GM12873 (cell line): ENCODE data around the gene GARIN5A.

Experiments
- TF ChIP-seq, protein P1 (sequence below): IDR thresholded peaks from 2 replicates; pipeline ENCODE4 v1.5.1; 2012; ENCODE audit warnings: low read depth, mild to moderate bottlenecking, moderate library complexity, low read length, control low read depth; ENCODE audit not compliant: insufficient read depth; ENCODE audit errors: missing control alignments

The GARIN5A gene

DNA sequence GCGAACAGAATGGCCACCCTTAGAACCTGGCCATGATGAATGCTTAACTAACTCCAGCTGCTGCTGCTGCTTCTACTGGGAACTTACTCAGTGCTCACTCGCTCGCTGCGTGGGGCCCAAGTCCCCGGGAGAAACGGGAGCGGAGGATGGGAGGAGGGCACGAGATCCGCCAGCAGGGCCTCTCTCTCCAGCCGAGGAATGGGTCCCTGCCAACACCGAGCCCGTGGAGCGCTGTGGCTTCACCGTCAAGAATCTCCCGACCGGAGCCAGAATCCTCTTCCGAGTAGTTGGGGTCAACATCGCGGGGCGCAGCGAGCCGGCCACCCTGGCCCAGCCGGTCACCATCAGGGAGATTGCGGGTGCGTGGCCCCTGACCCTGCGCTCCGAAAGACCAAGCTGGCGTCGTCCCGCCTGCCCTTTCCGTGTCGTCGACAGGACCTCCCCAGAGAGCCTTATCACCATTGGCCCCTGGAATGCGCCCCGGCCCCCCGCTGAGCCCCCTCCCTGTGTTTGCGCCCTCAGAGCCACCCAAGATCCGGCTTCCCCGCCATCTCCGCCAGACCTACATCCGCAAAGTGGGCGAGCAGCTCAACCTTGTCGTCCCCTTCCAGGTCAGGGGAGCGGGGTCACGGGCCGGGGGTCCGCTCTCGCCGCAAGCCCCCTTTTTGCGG, 18.1 kb downstream of the GARIN5A start:
- TF ChIP-seq, protein P1, sequence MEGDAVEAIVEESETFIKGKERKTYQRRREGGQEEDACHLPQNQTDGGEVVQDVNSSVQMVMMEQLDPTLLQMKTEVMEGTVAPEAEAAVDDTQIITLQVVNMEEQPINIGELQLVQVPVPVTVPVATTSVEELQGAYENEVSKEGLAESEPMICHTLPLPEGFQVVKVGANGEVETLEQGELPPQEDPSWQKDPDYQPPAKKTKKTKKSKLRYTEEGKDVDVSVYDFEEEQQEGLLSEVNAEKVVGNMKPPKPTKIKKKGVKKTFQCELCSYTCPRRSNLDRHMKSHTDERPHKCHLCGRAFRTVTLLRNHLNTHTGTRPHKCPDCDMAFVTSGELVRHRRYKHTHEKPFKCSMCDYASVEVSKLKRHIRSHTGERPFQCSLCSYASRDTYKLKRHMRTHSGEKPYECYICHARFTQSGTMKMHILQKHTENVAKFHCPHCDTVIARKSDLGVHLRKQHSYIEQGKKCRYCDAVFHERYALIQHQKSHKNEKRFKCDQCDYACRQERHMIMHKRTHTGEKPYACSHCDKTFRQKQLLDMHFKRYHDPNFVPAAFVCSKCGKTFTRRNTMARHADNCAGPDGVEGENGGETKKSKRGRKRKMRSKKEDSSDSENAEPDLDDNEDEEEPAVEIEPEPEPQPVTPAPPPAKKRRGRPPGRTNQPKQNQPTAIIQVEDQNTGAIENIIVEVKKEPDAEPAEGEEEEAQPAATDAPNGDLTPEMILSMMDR: no peak

DNA sequence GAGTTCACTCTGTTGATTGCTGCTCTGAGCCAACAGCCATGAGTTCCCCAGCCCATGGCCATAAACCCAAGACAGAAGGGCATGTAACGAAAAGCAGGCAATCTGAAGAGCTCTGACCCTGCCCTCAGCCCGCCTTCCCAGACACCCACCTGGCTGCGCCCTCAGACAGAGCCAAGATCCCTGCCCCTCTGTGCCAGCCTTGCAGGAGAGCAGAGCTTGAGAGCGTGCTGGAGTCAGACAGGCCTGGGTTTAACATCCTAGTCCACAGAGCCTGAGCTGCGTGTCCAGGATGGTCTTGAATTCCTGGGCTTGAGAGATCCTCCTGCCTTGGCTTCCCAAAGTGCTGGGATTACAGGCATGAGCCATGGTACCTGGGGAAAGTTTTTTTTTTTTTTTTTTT, 19.3 kb downstream of the GARIN5A start:
- TF ChIP-seq, protein P1: no peak

DNA sequence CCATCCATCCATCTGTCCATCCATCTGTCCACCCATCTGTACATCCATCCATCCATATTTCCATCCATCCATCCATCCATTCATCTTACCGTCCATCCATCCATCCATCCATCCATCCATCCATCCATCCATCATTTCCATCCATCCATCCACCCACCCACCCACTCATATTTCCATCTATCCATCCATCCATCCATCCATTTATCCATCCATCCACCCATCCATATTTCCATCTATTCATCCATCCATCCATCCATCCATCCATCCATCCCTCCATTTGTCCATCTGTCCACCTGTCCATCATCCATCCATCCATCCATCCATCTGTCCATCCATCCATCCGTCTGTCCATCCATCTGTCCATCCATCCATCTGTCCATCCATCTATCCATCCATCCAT, 20.7 kb downstream of the GARIN5A start:
- TF ChIP-seq, protein P1: no peak

DNA sequence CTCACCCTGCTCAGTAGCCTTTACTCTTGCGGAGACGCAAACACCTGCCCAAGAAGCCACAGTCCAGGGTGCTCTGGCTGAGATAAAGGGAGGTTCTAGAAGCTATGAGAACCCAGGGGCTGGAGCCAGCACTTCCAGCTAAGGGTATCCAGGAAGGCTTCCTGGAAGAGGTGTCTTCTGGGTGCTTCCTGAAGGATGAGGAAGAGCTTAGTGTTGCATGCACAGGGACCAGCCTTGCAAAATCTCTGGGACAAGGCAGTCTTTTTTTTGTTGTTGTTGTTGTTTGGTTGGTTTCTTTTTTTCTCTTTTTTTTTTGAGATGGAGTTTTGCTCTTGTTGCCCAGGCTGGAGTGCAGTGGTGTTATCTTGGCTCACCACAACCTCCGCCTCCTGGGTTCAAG, 23.4 kb downstream of the GARIN5A start:
- TF ChIP-seq, protein P1: no peak

DNA sequence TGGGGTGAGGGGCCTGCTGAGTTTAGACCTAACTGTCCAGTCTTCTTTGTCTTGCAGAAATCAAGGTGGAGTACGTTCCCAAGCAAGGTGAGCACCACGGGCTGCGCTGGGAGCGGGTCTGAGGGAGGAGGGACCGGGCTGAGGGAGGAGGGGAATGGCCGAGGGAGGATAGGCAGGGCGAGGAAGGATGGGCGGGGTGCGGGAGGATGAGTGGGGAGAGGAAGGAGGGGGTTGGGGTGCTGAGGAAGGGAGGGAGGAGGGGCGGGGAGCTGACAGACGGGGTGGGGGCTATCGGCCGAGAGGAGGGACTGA, 25.5 kb downstream of the GARIN5A start:
- TF ChIP-seq, protein P1: no peak

DNA sequence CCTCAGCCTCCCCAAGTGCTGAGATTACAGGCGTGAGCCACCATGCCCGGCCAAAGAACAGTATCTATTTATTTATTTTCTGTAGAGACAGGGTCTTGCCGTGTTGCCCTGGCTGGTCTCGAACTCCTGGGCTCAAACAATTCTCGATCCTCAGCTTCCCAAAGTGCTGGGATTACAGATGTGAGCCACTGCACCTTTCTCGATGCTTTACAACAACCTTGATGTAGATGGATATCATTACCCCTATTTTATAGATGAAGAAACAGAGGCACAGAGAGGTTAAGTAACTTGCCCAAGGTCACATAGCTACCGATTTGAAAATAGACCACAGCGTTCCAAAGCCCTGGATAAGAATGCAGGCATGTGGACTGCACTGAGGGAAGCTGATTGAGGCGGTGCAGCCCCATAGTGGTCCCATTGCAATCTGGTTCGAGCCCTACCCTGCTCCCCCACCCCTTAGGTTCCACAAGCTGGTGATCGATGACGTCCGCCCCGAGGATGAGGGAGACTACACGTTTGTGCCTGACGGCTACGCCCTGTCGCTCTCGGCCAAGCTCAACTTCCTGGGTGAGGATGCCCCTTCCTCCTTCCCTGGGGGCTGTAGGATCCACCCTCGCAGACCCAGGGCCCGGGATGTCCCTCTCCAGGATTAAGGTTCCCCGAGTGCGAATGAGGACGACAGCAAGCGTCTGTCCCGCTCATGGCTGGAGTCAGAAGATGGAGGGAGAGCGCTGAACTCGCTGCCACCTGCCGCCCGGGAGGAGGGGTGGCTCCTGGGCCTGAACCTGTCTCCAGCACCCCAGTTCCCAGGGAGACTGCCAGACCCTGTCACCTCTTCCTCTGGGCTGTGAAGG, 26.1 kb downstream of the GARIN5A start:
- TF ChIP-seq, protein P1: no peak

DNA sequence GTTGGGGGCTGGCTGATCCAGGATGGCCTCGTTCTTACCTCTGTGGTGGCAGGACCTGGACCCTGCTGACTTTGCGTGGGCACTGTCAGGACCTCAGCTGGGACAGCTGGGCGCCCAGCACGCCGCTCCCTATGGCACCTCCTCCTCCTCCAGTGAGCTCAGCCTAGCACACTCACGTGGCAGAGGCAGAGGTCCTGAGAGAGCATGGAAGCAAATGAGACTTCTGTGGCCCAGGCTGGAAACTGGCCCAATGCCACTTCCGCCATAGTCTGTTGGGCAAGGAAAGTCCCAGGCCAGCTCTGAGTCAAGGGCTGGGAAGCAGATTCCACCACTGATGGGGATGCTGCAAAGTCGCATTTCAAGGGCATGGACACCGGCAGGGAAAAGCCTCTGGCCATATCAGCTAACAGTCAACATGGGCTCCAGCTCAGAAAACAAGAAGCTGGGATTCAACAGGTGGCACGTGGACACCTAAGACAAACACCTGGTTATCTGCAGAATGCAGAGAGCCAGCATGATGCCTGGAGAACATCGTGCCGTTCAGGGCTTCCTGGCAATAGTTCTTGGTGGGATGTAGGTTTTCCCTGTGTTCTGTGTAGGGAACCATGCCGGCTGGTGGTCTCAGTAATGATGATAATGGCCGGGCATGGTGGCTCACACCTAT, 27.3 kb downstream of the GARIN5A start:
- TF ChIP-seq, protein P1: no peak
